HG02970 (cell line): Measurements from ENCODE around the gene TFB1M.
A peak's percentile ranks its signal among the peaks of the same experiment; 100 is the strongest.
"Not testable (repeated sequence)": the region's sequence is repeated elsewhere in the genome, so short reads cannot be mapped to it uniquely, and the experiment has no call there.

Source experiments
- ATAC-seq: cut with Tn5 transposase; IDR thresholded peaks from one replicate; pipeline ENCODE4 v1.9.1; 2021; ENCODE audit warnings: mild to moderate bottlenecking, moderate library complexity, moderate number of reproducible peaks; ENCODE audit not compliant: unreplicated experiment, low FRiP score

Gene TFB1M

DNA sequence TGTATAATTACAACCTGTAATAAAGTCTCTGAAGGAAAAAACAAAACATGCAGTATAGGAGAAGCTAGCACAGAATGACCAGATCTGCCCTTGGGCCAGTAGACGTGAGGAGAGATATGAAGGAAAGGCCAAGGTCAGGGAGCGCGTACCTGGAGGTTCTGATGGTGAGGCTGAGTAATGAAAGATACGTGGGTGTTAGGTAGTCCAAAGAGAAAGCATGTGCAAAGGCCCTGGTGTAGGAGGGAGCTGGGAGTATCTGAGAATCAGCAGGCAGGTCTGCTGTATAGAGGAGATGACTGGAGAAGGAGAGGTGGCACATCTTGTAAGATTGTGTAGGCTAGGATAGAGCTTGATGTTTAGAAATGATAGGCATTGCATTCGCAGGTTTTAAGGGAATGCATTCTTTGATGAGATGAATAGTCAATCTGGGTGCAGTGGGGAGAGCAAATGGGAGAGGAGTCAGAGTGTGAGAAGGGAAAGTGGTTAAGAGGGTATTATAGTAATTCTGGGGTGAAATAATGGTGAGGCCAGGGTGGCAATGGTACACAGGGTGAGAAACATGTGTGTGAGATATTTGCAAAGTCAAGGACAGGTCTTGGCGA is 15.9 kb upstream of the TFB1M start:
- no peak for ATAC-seq

GRCh38 chr6:155329460-155330132 is 15.3 kb upstream of the TFB1M start:
- ATAC-seq = no peak

DNA sequence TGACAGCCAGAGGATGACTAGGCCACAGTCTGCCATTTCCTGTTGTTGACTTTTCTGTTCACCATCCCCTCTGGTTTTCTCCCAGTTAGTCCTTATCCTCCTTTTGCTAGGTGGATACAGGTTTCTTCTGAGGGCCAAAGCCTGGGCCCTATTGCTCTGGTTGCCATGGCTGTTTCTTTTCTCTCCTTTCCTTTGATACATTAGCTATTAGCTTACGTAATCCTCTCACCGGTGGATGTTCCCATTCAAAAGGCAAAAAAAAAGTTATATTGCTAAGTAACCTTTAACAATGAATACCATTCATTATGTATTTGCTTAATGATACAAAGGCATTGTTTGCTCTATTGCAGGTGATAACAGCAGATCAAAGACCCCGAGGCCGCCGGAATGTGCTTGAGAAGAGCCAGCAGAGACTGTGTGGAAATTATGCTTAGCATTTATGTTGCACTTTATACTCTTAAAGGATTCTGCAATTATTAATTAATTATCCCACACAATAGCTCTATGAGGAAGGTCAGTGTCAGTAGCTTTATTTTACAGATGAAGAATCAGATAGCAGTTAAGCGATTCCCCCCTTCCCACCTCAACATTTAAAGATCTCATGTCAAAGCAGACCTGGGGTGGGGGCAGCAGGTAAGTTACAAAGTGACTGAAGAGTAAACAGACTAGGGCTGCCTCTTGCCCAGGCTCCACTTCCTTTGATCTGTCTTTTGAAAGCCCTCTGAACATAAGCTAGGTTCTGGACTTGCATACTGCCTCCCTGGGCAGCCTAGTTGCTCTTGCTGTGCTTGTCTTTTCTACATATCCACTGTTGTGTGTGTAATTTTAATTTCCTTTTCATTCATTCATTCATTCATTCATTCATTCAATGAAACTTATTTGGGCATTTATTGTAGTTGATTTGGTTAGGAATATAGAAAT is 14.5 kb upstream of the TFB1M start:
- no peak for ATAC-seq

DNA sequence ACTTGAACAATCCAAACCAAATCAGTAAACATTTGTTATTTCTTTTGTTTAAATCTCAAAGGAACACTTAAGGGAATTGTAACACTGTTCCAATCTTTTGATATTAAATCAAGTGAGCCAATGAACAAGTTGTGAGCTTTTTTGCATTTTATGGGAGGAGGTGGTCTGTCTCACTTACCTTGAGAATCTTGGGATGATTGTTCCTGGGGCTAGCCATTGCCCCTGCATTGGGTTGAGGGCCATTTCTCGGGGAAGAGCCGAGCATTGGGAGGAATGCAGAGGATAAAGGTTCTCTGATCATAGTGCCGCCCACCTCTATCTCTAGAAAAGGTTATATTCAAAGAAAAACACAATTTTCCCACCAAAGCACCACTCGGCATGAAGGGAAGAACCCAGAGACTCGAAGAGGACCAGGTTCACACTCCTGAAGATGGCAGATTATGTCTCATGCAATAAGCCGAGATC is 13.8 kb upstream of the TFB1M start:
- ATAC-seq = no peak

- ATAC-seq = no peak
Observed at GRCh38 chr6:155327326-155328073, 13.2 kb upstream of the TFB1M start.

GRCh38 chr6:155325700-155326516 is 11.6 kb upstream of the TFB1M start:
- ATAC-seq = no peak

DNA sequence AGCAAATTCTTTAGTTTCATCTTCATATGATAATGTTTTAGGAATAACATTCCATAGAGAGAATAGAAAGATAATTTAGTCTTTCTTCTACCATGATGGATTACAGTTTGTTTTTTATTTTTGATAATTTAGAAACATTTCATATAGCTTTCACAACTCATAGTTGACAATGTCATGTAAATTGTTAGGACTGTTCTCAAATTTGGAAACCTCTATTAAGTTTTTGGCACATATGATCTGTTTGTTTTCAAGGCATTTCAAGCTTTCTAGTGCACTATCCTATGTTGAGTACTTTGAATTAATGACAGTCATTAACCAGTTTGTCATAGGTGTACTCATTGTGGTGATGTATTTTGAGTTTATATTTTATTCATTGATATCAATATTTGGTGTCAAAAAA is 10.7 kb upstream of the TFB1M start:
- no peak for ATAC-seq

DNA sequence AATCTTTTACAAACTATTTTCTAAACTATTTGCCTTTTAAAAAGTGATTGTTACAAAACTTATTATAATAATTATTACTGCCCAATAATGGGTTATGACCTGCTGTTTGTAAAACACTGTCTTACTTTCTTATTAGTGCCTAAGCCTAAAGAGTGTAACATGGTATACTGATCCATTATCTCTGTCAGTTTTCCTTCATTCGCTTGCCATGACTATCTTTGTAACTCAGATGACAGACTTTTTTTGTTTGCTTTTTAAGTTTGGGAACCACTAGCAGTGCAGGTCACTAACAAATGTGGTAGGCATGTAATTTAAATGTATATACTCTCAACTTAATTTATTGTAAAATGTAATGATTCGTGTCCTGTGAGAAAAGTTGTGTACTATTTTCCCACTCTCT is 9.9 kb upstream of the TFB1M start:
- ATAC-seq = no peak

GRCh38 chr6:155319902-155320301 is 5.6 kb upstream of the TFB1M start:
- ATAC-seq = no peak

GRCh38 chr6:155317186-155317585 is 2.9 kb upstream of the TFB1M start:
- no peak for ATAC-seq

- no peak for ATAC-seq
Observed at GRCh38 chr6:155316419-155316818, 2.1 kb upstream of the TFB1M start.

- no peak for ATAC-seq
Observed at GRCh38 chr6:155315516-155315871, 1.2 kb upstream of the TFB1M start.

GRCh38 chr6:155314773-155315515 is 660 bp upstream of the TFB1M start:
- ATAC-seq = peak; percentile 42

- no peak for ATAC-seq
Observed at GRCh38 chr6:155313602-155314091, 637 bp downstream of the TFB1M start.

DNA sequence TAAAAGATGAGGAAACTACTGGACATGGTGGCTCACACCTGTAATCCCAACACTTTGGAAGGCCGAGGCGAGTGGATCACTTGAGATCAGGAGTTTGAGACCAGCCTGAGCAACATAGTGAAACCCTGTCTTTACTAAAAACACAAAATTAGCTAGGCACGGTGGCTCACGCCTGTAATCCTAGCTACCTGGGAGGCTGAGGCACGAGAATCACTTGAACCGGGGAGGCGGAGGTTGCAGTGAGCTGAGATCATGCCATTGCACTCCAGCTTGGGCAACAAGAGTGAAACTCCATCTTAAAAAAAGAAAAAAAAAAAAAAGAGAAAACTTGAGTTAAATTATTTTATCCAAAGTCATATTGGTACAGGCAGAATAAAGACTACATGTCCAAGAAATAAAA is 1.3 kb downstream of the TFB1M start:
- ATAC-seq = not testable (repeated sequence)

- ATAC-seq = no peak
Observed at GRCh38 chr6:155311583-155311982, 2.7 kb downstream of the TFB1M start.

GRCh38 chr6:155311086-155311485 is 3.2 kb downstream of the TFB1M start:
- no peak for ATAC-seq

DNA sequence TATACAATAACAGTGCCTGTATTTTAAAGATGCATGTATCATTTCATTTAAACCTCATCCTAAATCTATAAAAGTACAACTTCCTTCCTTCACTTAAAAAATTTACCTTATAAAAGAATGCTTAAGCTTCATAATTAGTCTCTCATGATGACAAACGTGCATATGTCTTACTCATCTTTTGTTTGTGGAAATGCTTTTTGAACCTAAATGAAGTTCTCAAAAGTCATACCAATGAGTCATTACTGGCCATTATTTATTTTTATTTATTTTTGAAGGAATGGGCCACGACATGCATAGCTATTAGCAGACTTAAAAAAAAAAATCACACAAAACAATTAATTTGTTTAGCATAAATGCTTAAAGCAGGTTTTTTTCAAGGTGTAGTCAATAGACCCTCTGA is 3.7 kb downstream of the TFB1M start:
- ATAC-seq = no peak

DNA sequence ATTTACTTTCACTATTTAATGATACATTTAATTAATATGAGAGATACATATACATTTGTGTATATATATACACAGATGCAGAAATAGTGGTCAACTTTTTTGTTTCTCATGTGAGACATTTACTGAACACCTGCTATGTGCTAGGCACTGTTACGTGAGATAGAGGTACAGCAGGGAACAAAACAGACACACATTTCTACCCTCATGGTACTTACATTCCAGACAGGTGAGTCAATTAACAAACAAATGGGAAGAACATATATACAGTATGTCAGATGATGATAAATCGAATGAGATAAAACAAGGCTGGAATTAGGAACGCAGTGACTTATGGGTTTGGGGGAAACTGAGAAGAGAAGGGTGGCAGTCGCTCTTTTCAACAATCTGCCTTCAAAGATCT is 5.1 kb downstream of the TFB1M start:
- ATAC-seq = no peak
